ENCODE results near the gene AOC2.

- no peak for TF ChIP-seq POLR2A (IDR thresholded peaks at IDR 0.05; ENCODE audit: low read length)
- TF ChIP-seq GATA1 (IDR thresholded peaks at IDR 0.05; ENCODE audit: low read depth, low read length): no peak
Observed at GRCh38 chr17:42804918-42805367, 39.4 kb upstream of the AOC2 start.

All from erythroblast (primary cell).